ENCODE results near the gene EMILIN1. TPM values are rescaled to one million over a fixed set of nuclear protein-coding genes. Genes with fewer than 3 reads are reported as not detected.

The EMILIN1 gene
- total RNA-seq, 3 donors from 2014 or later = 12.1 to 256 (median 42.3) TPM

DNA sequence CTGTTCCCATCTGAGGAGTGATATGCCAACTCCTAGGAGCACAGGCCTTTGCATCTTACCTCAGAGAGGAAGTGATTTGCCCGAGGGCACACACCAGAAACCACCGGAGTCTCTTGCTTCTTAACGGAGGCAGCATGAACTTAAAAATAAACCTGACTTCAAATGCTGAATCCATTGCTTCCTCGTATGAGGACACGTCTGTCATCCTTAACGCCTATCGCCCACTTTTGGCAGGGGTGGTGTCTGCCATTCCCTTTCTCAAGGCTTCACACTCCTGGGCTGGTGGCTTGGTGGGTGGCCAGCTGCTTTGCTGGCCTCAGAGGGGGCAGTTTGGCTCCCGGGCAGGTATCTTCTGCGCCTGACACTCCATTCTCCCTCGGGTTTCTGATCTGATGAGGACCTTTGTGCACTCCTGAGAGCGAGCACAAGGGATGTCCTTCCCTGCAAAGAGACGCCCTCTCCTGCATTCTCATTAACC, 57.1 kb downstream of the EMILIN1 start:
- Histone ChIP-seq H3K36me3 (ENCODE audit: low read depth) (no peaks in the 10 kb centered on the region), H3K9me3 (no peaks in the 10 kb centered on the region), H3K4me3 (no peak overlapping the region), H3K4me1 (ENCODE audit: low read depth) (peaks cover 9% of the 10 kb centered on the region)
- TF ChIP-seq, protein P1, sequence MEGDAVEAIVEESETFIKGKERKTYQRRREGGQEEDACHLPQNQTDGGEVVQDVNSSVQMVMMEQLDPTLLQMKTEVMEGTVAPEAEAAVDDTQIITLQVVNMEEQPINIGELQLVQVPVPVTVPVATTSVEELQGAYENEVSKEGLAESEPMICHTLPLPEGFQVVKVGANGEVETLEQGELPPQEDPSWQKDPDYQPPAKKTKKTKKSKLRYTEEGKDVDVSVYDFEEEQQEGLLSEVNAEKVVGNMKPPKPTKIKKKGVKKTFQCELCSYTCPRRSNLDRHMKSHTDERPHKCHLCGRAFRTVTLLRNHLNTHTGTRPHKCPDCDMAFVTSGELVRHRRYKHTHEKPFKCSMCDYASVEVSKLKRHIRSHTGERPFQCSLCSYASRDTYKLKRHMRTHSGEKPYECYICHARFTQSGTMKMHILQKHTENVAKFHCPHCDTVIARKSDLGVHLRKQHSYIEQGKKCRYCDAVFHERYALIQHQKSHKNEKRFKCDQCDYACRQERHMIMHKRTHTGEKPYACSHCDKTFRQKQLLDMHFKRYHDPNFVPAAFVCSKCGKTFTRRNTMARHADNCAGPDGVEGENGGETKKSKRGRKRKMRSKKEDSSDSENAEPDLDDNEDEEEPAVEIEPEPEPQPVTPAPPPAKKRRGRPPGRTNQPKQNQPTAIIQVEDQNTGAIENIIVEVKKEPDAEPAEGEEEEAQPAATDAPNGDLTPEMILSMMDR (IDR thresholded peaks at IDR 0.05) = no peak
- intact Hi-C loops (cut with DNase I, micrococcal nuclease) = no loop called here
- no peak for ATAC-seq
- DNase-seq = no peak

Other genes with a start within 250 kb of the EMILIN1 start
- 1 to 10 TPM in 1 of 3 donors, under 1 TPM in 2; 0.24 to 1.3 (median 0.38) TPM for gene DPYSL5, start 230.5 kb upstream of the EMILIN1 start, total RNA-seq
- 10 to 100 TPM; 23.9 to 36.1 (median 35.6) TPM for gene MAPRE3, start 108.0 kb upstream of the EMILIN1 start, total RNA-seq
- gene TMEM214, start 45.6 kb upstream of the EMILIN1 start, total RNA-seq = 10 to 100 TPM; 78.9 to 93.3 (median 80.1) TPM
- 10 to 100 TPM; 16.7 to 20.0 (median 19.2) TPM for gene AGBL5, start 26.9 kb upstream of the EMILIN1 start, total RNA-seq
- 100 to 1,000 TPM; 245 to 280 (median 254) TPM for gene OST4, start 7.0 kb upstream of the EMILIN1 start, total RNA-seq
- 10 to 100 TPM in 1 of 3 donors, 1 to 10 TPM in 2; 6.3 to 14.7 (median 8.1) TPM for gene KHK, start 8.2 kb downstream of the EMILIN1 start, total RNA-seq
- 1 to 10 TPM in 2 of 3 donors, under 1 TPM in 1; 0.41 to 1.9 (median 1.5) TPM for gene CGREF1, start 40.5 kb downstream of the EMILIN1 start, total RNA-seq
- under 1 TPM in 2 of 3 donors, not detected in 1; 0.19 to 0.22 TPM for gene ABHD1, start 45.2 kb downstream of the EMILIN1 start, total RNA-seq
- gene PREB, start 56.0 kb downstream of the EMILIN1 start, total RNA-seq = 10 to 100 TPM; 32.8 to 47.0 (median 45.0) TPM
- gene PRR30, start 60.8 kb downstream of the EMILIN1 start, total RNA-seq = not detected
- gene TCF23, start 70.4 kb downstream of the EMILIN1 start, total RNA-seq = under 1 TPM in 2 of 3 donors, not detected in 1; 0.05 to 0.23 TPM
- 10 to 100 TPM; 82.0 to 88.8 (median 85.2) TPM for gene ATRAID, start 133.4 kb downstream of the EMILIN1 start, total RNA-seq
- 10 to 100 TPM; 27.7 to 34.8 (median 30.0) TPM for gene SLC5A6, start 133.7 kb downstream of the EMILIN1 start, total RNA-seq
- 10 to 100 TPM; 22.7 to 29.8 (median 24.7) TPM for gene CAD, start 138.8 kb downstream of the EMILIN1 start, total RNA-seq
- gene SLC30A3, start 184.4 kb downstream of the EMILIN1 start, total RNA-seq = under 1 TPM in 1 of 3 donors, not detected in 2; 0.12 TPM
- under 1 TPM in 1 of 3 donors, not detected in 2; 0.47 TPM for gene DNAJC5G, start 196.8 kb downstream of the EMILIN1 start, total RNA-seq
- gene TRIM54, start 203.8 kb downstream of the EMILIN1 start, total RNA-seq = under 1 TPM in 1 of 3 donors, not detected in 2; 0.43 TPM
- gene UCN, start 229.8 kb downstream of the EMILIN1 start, total RNA-seq = 1 to 10 TPM in 1 of 3 donors, under 1 TPM in 2; 0.52 to 1.2 (median 0.92) TPM
- 10 to 100 TPM; 39.5 to 49.0 (median 41.9) TPM for gene MPV17, start 244.5 kb downstream of the EMILIN1 start, total RNA-seq